Fibroblast of villous mesenchyme (primary cell): Measurements from ENCODE around the gene GNGT2. TPM values are rescaled to one million over a fixed set of nuclear protein-coding genes. Genes with fewer than 3 reads are reported as not detected.
A peak's percentile ranks its signal among the peaks of the same experiment; 100 is the strongest.

Source experiments
- DNase-seq: peaks from one replicate; pipeline ENCODE4 v3.0.0-alpha.2; 2010; ENCODE audit warnings: low read depth
- H3K4me3 ChIP-seq: 2 replicates; pipeline ENCODE4 v1.5.1; 2011; ENCODE audit warnings: low read depth, mild to moderate bottlenecking, low read length
- CTCF ChIP-seq: IDR thresholded peaks from 2 replicates; pipeline ENCODE4 v1.5.1; 2012; ENCODE audit warnings: low read depth, mild to moderate bottlenecking, low read length; ENCODE audit not compliant: insufficient read depth
- total RNA-seq: library from RNA; depleted of rRNA; stranded (reverse); fragments of >200 nt; gene quantifications from 2 replicates; pipeline ENCODE4 v1.2.3, GENCODE V29; 2012

The GNGT2 gene
- total RNA-seq, 1 donor = not detected

GRCh38 chr17:49230636-49231562, 20.5 kb upstream of the GNGT2 start, which contains the start of gene PHOSPHO1:
TSS of gene PHOSPHO1 (minus strand) at chr17:49230787. CDS start at chr17:49226691, 4,096 bp downstream.
- DNase-seq = peak; percentile 80
- no peak for TF ChIP-seq CTCF
- H3K4me3 ChIP-seq = peak within 1 kb of the TSS; percentile 65

- TF ChIP-seq CTCF = no peak
- peak overlapping the region; percentile 65 for H3K4me3 ChIP-seq
- DNase-seq = no peak
Observed at GRCh38 chr17:49229805-49230600, 19.6 kb upstream of the GNGT2 start.

GRCh38 chr17:49229076-49229804, 18.9 kb upstream of the GNGT2 start:
- no peak for TF ChIP-seq CTCF
- no peak for DNase-seq
- no peak overlapping the region for H3K4me3 ChIP-seq

- H3K4me3 ChIP-seq = no peak overlapping the region
- peak; percentile 88 for TF ChIP-seq CTCF
- peak; percentile 68 for DNase-seq
Observed at GRCh38 chr17:49227436-49228261, 17.3 kb upstream of the GNGT2 start.

DNA sequence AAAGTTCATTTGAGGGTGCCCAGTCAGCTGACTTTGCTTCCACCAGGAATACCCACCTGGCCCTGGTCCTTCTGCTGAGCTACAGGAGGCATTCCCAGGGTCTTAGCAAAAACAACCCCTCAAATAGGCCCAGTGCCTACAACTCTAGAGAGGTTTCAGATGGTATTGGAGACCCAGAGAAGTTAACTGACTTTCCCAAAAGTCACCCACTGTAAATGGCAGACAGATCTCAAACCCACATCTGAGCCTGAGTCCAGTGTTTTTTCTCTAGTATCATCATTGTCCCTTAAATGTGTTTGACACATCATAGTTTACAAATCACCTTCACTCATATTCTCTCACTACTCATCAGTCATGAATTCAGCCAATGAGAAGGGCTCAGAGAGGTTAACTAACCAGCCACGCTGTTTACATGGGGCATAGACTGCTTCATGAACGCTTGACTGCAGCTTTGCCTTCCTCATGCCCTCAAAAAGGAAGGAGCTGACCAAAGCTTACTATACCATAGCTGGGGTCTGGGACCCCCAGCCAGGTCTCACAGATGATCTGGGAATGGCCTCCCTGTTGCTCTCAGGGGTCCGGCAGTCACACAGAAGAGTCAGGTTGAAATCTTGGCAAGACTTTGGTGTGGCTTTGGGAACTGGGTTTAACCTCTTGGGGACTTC, 16.5 kb upstream of the GNGT2 start:
- DNase-seq = no peak
- no peak overlapping the region for H3K4me3 ChIP-seq
- TF ChIP-seq CTCF = no peak
